ENCODE results near the gene PYURF.
"Not testable (repeated sequence)": the region's sequence is repeated elsewhere in the genome, so short reads cannot be mapped to it uniquely, and the experiment has no call there.

PYURF gene

DNA sequence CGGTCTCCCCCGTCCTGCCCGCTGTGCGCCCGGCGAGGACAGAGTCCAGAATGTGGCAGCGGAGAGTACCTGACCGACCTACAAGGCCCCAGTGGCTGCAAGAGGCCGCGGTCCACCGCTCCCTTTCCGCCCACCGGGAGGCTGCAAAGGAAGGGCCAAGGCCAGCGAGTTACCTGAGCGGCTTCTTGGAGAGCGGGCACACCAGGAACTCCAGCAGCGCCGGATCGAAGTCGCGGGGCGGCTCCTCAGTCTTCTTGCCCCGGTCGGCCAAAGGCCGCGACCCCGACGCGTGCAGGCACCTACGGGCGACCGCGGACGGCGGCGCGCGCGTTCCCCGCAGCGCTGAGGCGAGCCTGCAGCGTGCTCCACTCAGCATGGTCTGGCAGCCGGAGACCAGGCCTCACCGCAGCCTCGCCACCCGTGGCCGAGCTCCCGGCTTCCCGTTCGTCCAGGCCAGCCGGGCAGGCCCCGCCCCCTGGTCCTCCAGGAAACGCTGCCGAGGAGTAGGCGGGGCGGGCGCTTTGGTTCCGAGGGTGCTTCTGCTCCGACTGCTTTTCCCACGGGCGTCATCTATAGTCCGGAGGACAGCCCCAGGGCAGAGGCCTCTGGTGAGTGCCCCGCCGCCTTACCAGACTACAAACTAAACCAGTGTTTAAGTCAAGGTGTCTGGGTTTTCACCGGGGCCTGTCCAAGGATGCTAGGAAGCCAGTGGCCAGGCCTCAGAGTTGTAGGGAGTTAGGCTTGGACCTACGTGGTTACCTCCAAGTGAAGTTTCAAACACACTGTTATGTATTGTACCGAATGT, at the start of gene PYURF:
TSS of gene PYURF (minus strand) at position 452 of the 805 bp plus-strand sequence. CDS start at position 376, 76 bp downstream.
- DNase-seq = peak; percentile 68

- DNase-seq = no peak
Measured at GRCh38 chr4:88570001-88570400, 46.4 kb upstream of the PYURF start.

DNA sequence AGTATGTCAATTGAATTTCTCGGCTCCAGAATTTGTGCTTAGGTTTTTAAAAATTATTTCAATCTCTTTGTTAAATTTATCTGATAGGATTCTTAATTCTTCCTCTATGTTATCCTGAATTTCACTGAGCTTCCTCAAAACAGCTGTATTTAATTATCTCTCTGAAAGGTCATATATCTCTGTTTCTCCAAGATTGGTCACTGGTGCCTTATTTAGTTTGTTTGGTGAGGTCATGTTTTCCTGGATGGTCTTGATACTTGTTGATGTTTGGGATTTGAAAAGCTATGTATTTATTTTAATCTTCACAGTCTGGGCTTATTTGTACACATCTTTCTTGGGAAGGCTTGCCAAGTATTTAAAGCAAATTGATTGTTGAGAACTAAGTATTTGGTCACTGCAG, 44.0 kb upstream of the PYURF start:
- no peak for DNase-seq

- no peak for DNase-seq
Measured at GRCh38 chr4:88549815-88550214, 26.2 kb upstream of the PYURF start.

GRCh38 chr4:88539322-88540068, 15.9 kb upstream of the PYURF start:
- not testable (repeated sequence) for DNase-seq

DNA sequence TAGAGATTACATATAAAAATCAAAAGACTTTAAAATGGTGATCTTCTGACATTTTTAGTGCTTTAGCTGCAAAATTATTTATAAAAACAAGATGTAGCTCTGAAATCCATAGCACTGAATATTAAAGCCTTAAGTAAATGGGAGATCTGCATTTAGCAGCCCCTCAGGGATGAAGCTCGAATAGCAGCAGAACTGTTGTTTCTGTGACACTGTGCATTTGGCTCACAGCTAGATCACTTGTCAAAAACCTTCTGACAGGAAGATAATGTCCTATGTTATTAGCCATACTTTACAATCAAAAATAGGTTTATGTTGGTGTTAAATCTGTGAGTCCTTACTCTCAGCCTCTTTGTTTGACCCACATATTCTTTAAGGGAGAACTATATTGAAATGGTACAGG, 14.1 kb upstream of the PYURF start:
- no peak for DNase-seq

DNA sequence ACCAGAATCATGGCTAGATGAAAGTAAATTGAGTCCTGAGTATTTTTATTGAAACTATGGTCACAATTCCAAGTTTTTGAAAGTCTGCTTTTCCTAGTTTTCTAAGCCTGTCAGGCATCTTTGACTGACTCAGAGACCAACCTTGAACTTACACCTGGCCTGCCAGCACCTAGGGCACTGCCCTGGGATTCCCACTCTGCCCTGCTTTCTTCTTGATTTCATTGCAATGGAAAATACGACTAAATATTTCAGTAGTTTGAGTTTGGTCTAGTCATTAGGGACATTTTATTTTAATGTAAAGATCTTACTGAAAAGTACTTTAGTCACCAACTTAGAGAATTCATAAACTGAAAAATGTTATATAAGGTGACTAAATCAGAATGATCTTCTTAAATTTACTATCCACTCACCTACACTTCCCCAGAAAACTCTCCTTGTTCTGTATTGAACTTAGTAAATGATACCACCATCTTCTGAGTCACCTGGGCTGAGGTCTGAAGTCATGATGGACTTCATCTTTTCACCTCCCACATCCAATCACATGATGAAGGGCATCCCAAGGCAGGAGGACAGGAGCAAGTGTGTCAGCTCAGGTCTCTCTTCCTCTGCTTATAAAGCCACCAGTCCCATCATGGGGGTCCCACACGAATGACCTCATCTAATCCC, 11.6 kb upstream of the PYURF start:
- no peak for DNase-seq

- no peak for DNase-seq
Measured at GRCh38 chr4:88533937-88534750, 10.6 kb upstream of the PYURF start.

GRCh38 chr4:88533088-88533790, 9.7 kb upstream of the PYURF start:
- DNase-seq = no peak

- DNase-seq = no peak
Measured at GRCh38 chr4:88531549-88531948, 8.0 kb upstream of the PYURF start.

- DNase-seq = no peak
Measured at GRCh38 chr4:88528861-88529260, 5.3 kb upstream of the PYURF start.

DNA sequence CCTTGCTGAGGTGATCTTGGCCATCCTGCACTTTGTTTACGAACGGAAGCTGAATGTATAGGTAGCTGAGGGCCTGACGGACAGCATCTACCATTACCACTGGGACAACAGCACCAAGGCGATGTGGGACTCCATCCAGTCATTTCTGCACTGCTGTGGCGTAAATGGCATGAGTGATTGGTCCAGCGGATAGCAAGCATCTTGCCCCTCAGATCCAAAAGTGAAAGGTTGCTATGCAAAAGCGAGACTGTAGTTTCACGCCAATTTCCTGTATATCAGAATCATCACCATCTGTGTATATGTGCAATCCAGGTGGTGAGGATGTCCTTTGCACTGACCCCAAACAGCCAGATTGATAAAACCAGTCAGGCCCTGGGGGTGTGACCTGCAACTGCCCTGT, 4.2 kb upstream of the PYURF start:
- DNase-seq = no peak

DNA sequence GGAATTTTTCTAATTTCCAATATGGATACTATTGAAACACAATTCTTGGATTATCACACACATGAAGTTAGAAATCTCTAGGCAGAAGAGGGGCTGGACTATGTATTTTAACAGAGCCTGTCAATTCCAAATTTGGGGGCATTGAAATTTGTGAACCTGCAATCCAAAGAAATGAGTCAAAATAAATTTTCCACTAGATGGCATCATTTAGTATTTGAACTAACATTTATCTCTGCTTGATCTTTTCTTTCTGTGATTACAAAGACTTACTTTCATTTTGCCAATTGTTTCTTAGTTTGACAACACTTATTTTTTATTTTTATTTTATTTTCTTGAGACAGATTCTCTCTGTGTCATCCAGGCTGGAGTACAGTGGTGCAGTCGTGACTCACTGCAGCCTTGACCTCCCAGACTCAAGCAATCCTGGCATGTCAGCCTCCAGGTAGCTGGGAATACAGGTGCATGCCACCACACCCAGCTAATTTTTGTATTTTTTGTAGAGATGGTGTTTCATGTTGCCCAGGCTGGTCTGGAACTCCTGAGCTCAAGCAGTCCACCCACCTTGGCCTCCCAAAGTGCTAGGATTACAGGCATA, 2.7 kb upstream of the PYURF start:
- no peak for DNase-seq

GRCh38 chr4:88524171-88524570, 595 bp upstream of the PYURF start:
- DNase-seq = no peak

DNA sequence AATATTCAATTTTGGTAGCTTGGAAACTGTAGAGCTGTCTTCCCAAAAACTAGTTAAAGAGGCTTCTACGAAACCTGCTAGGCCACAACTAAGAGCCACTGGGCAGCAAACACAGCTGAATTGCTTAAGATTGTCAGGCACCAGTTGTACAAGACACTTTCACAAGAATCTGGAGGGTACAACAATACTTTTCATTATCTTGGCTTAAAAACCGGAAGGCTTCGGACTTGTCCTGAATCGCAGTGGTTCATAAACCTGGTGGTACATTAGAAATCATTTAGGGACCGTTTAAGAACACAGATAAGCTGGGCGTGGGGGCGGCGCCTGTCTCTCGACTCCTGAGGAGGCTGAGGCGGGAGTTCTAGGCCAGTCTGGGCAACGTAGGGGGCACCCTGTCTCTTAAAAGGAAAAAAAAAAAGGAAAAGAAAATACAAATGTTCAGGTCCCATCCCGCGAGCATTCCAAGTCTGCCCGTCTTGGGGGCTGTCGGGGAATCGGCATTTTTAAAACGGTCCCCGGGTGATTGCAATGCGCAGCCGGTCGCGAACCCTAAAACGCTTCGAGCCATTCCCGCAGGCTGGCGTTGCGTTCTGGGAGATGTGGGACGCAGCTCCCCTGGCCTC, 763 bp downstream of the PYURF start:
- DNase-seq = no peak

GRCh38 chr4:88518911-88519310, 4.7 kb downstream of the PYURF start:
- DNase-seq = no peak

DNA sequence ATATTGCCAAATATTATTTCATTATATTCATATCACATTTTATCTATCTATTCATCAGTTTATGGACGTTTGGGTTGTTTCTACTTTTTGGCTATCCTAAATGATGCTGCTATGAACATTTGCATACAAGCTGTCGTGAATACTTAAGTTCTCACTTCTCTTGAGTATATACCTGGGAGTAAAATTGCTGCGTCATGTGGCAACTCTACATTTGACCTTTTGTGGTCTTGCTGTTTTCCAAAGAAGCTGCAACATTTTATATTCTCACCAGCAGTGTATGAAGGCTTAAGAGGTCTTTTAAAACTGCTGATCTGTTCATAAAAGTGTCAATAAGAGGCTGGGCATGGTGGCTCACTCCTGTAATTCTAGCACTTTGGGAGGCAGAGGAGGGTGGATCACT, 5.8 kb downstream of the PYURF start:
- no peak for DNase-seq

DNA sequence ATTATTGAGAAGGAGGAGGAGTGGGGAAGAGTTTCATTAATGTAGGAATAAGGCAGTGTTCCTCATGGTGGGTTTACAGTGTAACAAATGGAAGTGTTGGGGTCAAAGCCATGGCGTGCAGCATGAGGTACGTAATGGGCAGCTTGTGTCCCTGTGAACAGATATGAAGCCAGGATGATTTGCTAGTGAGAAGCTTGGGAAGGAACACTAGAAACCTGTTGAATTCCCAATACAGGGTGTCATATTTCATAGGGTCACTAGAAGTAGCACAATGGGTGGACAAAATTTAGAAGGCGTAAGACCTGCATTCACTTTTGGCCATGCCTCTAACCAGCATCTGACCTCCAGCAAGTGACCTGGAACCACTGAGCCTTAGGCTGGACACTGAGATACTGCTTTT, 6.8 kb downstream of the PYURF start:
- DNase-seq = no peak

- no peak for DNase-seq
Measured at GRCh38 chr4:88514557-88515511, 8.7 kb downstream of the PYURF start.

DNA sequence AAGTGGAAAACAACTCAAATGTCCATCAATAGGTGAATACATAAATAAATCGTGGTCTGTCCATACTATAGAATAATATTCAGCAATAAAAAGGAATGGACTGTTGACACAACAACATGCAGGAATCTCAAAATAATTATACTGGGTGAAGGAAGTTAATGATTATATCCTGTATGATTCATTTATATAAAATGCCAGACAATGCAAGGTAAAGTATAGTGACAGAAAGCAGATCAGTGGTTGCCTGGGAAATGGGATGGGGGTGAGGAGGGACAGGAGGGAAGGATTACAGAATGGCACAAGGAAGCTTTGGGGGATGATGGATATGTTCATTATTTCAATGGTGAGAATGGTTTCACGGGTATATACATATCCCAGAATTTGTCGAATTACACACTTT, 12.3 kb downstream of the PYURF start:
- no peak for DNase-seq
